Transverse colon (tissue), 4 donors: ENCODE measurements around the gene AMBP. TPM values are rescaled to one million over a fixed set of nuclear protein-coding genes. Genes with fewer than 3 reads are reported as not detected.
A peak's percentile ranks its signal among the peaks of the same experiment; 100 is the strongest.

ENCODE experiments used
- DNase-seq: peaks from one replicate; pipeline ENCODE4 v3.0.0-alpha.2; 2019
- H3K27ac ChIP-seq, 4 donors: fragments of 200-600 bp; sonication (generic); 2 replicates each; pipeline ENCODE4 v1.5.1; 2016 to 2018; ENCODE audit warnings: inconsistent platforms in 4 of 4
- H3K27me3 ChIP-seq: fragments of 200-600 bp; sonication (generic); 2 replicates; pipeline ENCODE4 v1.5.1; 2017; ENCODE audit warnings: inconsistent platforms
- H3K36me3 ChIP-seq, 4 donors: fragments of 200-600 bp; sonication (generic); 2 replicates each; pipeline ENCODE4 v1.5.1; 2017 to 2019; ENCODE audit warnings: inconsistent platforms in 4 of 4
- H3K4me1 ChIP-seq, 4 donors: fragments of 200-600 bp; sonication (generic); 2 replicates each; pipeline ENCODE4 v1.5.1; 2017 to 2020; ENCODE audit warnings: inconsistent platforms in 4 of 4
- H3K4me3 ChIP-seq, 4 donors: fragments of 200-600 bp; sonication (generic); 1 replicate in 1 of 4; 2 replicates in 3 of 4; pipeline versions ENCODE4 v1.5.1 to v1.6.1; 2017 to 2019; ENCODE audit warnings: inconsistent platforms in 4 of 4
- H3K9me3 ChIP-seq, 2 donors: fragments of 200-600 bp; sonication (generic); 2 replicates each; pipeline ENCODE4 v1.5.1; 2017 to 2019; ENCODE audit warnings: inconsistent platforms in 2 of 2
- CTCF ChIP-seq, 5 experiments: fragments of 200-600 bp in 3 of 5; fragments of 450-650 bp in 2 of 5; sonication (generic) in 3 of 5; IDR thresholded peaks; 1 replicate in 2 of 5; 2 replicates in 3 of 5; pipeline ENCODE4 v1.5.1; 2016 to 2017; ENCODE audit warnings: antibody characterized with exemption in 5 of 5, inconsistent platforms in 3 of 5, mild to moderate bottlenecking in 2 of 5, moderate library complexity in 1 of 5
- EP300 ChIP-seq: sonication (generic); formaldehyde crosslinking; IDR thresholded peaks from one replicate; pipeline ENCODE4 v1.6.1; 2017; ENCODE audit warnings: antibody characterized with exemption, low read depth
- POLR2A ChIP-seq: fragments of 450-650 bp; IDR thresholded peaks from one replicate; pipeline ENCODE4 v1.6.1; 2016; ENCODE audit warnings: antibody characterized with exemption, mild to moderate bottlenecking, moderate library complexity
- POLR2AphosphoS5 ChIP-seq, 3 donors: sonication (generic); formaldehyde crosslinking; IDR thresholded peaks; one replicate each; pipeline ENCODE4 v1.6.1; 2016; ENCODE audit warnings: antibody characterized with exemption in 3 of 3
- WGBS, 2 donors: methylation state at CpG; one replicate each; pipeline ENCODE4 v1.1.5; 2018; ENCODE audit warnings: low coverage in 1 of 2; 5-methylcytosine and 5-hydroxymethylcytosine counted together
- in situ Hi-C, 4 donors: fragments of 200-750 bp; cut with MboI; loops; one replicate each; pipeline versions ENCODE4 v1.15.0 to v1.15.1; 2017; ENCODE audit warnings: low sequenced_read_pairs in 3 of 4, low pct_ligation_motif_present in 1 of 4, low pct_unique_long_range_greater_than_20kb in 1 of 4
- intact Hi-C: fragments of 100-400 bp; cut with DNase I; formaldehyde crosslinking; loops from one replicate; pipeline ENCODE4 v1.15.1; 2023; ENCODE audit warnings: low total_unique reads
- total RNA-seq, 4 donors: library from RNA; depleted of rRNA; stranded (reverse); fragments of >200 nt; gene quantifications; one replicate each; pipeline ENCODE4 v1.1.0, GENCODE V29; 2016

AMBP gene
- total RNA-seq, 4 donors from 2014 or later = 0.96 TPM; not detected in 3

DNA sequence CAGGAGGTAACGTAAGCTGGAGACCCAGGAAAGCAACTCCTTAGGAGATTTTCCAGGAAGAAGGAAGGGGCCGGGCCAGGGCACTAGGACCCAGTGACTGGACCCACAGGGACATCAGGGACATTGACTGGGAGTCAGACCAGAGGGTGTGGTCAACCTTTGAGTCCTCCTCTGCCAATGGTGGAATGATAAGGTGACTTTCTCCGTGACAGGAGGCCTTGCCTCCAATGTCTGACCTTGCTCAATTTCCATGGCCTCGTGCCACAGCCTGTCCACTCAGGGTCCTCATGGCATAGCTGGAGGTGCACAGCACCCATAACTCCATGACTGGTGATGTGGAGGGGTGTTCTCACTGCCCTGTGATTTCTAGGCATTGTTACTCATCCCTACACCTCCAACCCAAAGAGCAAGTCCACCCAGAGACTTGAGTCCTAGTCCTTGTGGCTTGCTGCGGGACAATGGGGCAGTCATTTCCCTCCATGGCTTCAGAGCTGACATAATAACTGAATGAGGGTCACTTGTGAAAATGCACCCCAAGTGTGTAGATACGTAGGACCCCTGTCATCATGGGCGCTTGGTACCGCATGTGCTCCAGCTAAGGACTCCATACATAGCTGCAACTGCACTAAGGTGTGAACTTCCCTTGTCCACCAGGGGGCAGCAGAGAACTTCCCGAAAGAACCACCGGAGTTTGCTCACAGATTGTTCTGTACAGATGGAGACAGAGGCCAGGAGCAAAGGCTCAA, 4.1 kb upstream of the AMBP start:
- Histone ChIP-seq H3K9me3 (no peaks in the 10 kb centered on the region), H3K27ac (peak overlapping the region; percentile 60 to 78 (median 77)), H3K27me3 (no peaks in the 10 kb centered on the region), H3K36me3 (no peaks in the 10 kb centered on the region), H3K4me1 (peaks cover 5 to 32% (median 24%) of the 10 kb centered on the region in 4 donors), H3K4me3 (no peak overlapping the region)
- DNase-seq = peak; percentile 92
- 41% methylated on average over 8 of the region's 10 CpGs; no CpG with 5 or more reads in 1 of the 2 donors for WGBS, 2 donors
- intact Hi-C loops = loop anchor here (2.0 kb wide), 1 partner anchor 209 kb away; no protein-coding TSS in a partner anchor
- in situ Hi-C loops = loop anchor here in 3 of 4 donors (10.0 to 25.0 kb wide), 3 partner anchors 203 to 213 kb away; no protein-coding TSS in a partner anchor
- no peak for TF ChIP-seq POLR2AphosphoS5 (IDR thresholded peaks at IDR 0.05)
- TF ChIP-seq EP300 = no peak
- TF ChIP-seq POLR2A = no peak
- TF ChIP-seq CTCF (IDR thresholded peaks at IDR 0.05) = peak; percentile 90 to 94 (median 92)

- TF ChIP-seq EP300 = no peak
- TF ChIP-seq POLR2A = no peak
- no peak for TF ChIP-seq POLR2AphosphoS5 (IDR thresholded peaks at IDR 0.05)
- no peak for TF ChIP-seq CTCF (IDR thresholded peaks at IDR 0.05)
- Histone ChIP-seq H3K36me3 (no peaks in the 10 kb centered on the region), H3K27ac (peak overlapping the region; percentile 60 to 78 (median 77)), H3K4me1 (peaks cover 5 to 32% (median 24%) of the 10 kb centered on the region in 4 donors), H3K27me3 (peaks cover 3% of the 10 kb centered on the region), H3K9me3 (no peaks in the 10 kb centered on the region), H3K4me3 (no peak overlapping the region)
- intact Hi-C loops (loop anchor here (2.0 kb wide), 1 partner anchor 209 kb away; no protein-coding TSS in a partner anchor), in situ Hi-C loops (loop anchor here in 3 of 4 donors (10.0 to 25.0 kb wide), 3 partner anchors 203 to 213 kb away; no protein-coding TSS in a partner anchor)
- 54 to 66% methylated on average over 2 to 6 of the region's 6 CpGs for whole genome bisulfite sequencing, 2 donors
- no peak for DNase-seq
Observed at GRCh38 chr9:114081441-114082016, 3.4 kb upstream of the AMBP start.

DNA sequence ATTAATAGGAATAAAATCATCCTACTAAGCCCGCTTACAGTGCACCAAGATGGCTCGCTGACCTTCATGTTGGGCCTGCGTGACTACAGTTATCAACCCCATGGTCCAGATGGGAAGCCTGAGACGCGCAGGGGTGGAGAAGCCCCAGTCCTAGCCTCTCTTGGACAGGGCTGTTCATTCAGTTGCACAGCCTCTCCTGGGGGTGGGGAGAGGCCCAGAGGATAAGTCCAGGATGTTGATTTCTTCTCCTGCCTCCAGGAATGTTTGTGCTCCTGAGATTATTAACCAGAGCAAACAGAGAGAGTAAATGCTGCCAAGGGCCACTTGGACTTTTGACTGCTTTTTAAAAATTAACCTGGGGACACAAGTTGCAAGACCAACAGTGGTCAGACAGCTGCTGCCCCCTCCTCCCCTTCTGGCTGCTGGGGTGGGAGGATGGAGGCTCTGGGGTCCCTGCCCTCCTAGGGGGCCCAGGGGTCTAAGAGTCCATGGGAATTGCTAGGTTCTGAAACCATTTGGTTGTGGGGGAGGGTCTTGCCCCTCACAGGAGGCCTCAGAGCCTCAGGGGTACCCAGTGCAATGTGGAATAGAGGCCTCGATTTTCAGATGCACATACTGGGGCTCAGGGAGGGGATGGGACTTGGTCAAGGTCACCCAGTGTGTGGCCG, 2.8 kb upstream of the AMBP start:
- H3K9me3 ChIP-seq = no peaks in the 10 kb centered on the region
- H3K27me3 ChIP-seq = peaks cover 3% of the 10 kb centered on the region
- peaks cover 5 to 32% (median 24%) of the 10 kb centered on the region in 4 donors for H3K4me1 ChIP-seq
- WGBS, 2 donors = 49% methylated on average over 7 of the region's 7 CpGs; no CpG with 5 or more reads in 1 of the 2 donors
- intact Hi-C loops (no loop called here), in situ Hi-C loops (loop anchor here in 3 of 4 donors (10.0 to 25.0 kb wide), 3 partner anchors 204 to 214 kb away; no protein-coding TSS in a partner anchor)
- H3K27ac ChIP-seq = peak overlapping the region; percentile 60 to 78 (median 77)
- H3K36me3 ChIP-seq = no peaks in the 10 kb centered on the region
- H3K4me3 ChIP-seq = no peak overlapping the region
- TF ChIP-seq EP300 (no peak), CTCF (IDR thresholded peaks at IDR 0.05) (no peak), POLR2AphosphoS5 (IDR thresholded peaks at IDR 0.05) (no peak), POLR2A (no peak)
- DNase-seq = peak; percentile 61
